Measurements from ENCODE around the gene IKBKG.
"Not testable (repeated sequence)": the region's sequence is repeated elsewhere in the genome, so short reads cannot be mapped to it uniquely, and the experiment has no call there.

Gene IKBKG, protein sequence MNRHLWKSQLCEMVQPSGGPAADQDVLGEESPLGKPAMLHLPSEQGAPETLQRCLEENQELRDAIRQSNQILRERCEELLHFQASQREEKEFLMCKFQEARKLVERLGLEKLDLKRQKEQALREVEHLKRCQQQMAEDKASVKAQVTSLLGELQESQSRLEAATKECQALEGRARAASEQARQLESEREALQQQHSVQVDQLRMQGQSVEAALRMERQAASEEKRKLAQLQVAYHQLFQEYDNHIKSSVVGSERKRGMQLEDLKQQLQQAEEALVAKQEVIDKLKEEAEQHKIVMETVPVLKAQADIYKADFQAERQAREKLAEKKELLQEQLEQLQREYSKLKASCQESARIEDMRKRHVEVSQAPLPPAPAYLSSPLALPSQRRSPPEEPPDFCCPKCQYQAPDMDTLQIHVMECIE

DNA sequence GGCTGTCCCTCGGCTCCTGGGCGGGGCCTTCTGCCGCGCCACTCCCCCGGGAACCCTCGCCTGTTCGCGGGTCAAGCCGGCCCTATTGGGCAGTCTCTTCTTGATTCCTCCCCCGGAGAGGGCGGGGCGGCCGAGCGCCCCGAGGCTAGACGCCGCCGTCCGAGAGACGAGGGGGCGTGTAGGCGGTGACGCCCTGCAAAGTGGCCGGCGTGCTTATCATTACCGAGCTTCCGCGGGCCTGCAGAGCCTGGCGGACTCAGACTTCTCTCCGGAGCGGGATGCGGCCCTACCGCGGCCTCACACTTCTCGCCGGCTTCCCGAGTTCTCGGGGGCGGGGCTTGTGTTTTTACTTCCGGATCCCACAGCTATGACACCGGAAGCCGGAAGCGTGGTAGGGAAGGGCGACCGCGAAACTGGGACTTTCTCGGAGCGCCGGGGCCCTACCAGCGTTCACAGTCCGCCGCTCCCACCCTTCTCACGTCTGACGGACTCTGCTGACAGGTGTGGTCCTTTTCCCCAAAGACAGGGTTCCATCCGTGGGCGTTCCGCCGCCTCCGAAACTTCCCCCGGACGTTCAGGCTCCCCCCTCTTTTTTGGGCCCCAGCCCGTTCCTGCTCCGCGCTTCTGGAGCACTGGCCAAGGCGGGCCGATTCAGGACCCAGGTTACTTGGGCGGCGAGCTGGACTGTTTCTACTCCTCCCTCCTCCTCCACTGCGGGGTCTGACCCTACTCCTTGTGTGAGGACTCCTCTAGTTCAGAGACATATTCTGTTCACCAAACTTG is at the start of gene IKBKG:
Gene IKBKG, plus strand, starts transcription at position 376 of the 783 bp plus-strand sequence. CDS start 4,383 bp downstream, outside the sequence.
- peak; percentile 94 for DNase-seq

DNA sequence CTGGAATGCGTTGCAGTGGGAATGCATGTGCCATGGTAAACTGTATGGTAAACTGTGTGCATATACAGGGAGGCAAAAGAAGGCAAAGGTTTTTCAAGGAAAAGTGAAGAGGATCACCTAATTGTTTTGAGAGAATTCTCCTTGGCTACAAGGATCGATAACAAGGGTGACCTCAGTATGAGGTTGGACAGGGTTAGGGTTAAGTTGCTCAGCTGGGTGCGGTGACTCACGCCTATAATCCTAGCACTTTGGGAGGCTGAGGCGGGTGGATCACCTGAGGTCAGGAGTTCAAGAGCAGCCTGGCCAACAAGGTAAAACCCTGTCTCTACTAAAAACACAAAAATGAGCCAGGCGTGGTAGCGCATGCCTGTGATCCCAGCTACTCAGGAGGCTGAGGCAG is 46.0 kb upstream of the IKBKG start:
- DNase-seq: not testable (repeated sequence)

DNA sequence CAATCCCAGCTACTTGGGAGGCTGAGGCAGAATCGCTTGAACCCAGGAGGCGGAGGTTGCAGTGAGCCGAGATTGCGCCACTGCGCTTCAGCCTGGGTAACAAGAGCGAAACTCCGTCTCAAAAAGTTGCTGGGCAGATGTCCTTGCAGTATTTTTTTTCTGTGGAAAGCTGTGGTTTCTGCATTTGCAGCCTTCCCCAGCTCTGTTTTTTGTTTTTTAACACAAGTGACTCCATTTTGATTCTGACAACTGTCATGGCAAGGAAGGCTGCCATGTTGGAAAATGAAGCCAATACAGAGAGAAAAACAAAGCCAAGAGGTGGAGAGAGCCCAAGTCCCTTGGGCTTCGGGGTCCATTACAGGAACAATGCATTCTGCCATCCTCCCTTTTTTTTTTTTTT is 45.3 kb upstream of the IKBKG start:
- no peak for DNase-seq

DNA sequence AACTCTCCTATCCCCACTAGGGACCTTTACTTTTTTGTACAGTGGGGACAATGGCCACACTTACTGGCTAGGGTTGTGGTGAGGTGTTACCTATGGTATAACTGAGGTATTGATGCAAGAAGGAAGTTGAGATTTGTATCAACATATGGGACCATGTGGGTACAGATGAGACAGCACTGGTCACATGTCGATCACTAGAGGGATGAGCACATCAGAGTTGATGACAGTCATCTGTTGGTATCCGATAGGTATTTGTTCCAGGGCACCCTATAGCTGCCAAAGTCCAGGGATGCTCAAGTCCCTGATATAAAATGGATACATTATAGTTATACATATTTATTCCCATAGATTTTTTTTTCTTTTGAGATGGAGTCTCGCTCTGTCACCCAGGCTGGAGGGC is 44.4 kb upstream of the IKBKG start:
- no peak for DNase-seq

DNA sequence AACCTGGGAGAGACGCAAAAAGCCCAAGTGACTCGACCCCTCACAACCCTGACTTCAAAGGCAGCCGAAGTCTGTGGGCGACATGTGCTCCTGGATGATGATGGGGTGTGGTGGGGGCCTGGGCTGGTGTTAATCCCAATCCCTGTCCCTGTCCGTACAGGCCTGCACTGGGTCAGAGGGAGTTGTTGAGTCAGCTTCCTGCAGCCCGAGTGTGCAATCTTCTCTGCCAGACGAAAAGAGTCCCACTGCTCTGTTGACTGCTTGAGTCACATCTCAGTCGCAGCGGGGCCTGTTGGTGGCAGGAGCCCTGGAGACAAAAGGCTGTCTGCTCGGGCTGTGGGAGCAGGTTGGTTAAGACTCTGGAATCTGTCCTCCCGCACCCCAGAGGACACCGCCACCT is 41.7 kb upstream of the IKBKG start:
- DNase-seq: no peak

DNA sequence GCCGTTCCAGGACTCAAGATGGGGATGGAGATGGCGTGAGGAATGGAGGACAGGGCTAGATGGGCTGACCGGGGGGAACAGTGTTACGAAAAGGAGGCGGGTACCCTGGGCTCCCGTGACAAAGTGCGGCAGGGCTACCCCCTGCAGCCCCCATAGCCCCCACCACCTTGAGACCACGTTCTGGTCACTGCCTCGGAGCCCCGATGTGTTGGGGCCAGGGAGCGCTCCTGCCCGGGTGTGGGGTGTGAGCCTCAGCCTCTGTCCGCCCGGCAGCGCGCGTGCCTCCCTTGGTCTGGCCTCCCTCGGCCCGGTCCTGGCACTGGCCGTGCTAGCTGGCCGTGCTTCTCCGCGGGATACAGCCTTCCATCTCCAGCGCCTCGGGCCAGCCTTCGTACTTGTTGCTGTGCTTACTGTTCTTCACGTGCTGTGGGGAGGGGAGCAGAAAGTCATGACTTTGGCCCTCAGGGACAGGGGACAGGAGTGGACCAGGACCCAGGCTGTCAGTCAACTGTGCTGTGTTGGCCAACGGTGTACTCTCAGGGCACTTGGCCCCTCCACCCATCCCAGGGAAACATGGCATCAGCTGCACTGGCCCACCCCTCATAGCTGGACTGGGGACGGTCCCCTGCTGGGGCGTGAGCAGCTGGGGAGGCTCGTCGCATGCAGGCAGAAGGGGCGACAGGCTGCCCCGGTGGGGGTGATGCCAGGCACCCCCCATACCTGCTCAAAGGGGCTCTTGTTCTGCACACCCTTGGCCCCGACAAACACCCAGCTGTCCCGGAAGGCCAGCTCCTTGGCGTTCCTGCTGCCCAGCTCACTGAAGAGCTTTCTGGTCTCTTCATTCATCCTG is 40.7 kb upstream of the IKBKG start:
- DNase-seq: no peak

DNA sequence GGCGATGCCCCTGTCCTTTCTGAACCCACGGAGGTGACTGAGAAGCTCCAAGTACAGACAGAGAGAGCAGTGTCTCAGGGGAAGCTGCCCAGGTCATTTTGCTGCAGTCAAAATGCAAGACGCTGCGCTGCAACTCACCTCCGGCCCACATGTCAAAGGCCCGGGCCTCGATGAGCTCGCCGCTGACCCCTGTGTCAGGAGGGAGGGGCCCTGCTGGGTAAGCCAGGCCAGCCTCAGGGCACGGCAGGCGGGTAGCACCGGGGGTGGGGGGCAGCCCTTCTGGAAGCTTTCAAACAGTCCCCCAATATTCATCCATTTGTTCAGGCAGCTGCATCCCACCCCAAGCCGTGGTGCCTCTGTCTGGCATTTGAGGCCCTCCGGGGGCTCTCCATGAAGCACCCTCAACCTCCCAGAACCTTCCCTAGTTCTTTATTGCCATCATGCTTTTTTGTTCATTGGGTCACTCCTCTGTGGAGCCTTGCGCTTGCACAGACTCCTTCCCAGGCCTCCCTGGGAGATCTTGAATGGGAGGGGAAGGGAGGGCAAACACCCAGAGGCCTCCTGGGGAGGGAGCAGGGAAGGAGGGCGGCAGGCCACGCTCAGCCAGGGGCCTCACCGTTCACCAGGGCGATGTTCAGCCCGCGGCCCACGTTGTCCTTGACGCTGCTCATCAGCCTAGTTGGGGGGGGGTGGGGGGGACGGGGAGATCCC is 39.6 kb upstream of the IKBKG start:
- DNase-seq: no peak

DNA sequence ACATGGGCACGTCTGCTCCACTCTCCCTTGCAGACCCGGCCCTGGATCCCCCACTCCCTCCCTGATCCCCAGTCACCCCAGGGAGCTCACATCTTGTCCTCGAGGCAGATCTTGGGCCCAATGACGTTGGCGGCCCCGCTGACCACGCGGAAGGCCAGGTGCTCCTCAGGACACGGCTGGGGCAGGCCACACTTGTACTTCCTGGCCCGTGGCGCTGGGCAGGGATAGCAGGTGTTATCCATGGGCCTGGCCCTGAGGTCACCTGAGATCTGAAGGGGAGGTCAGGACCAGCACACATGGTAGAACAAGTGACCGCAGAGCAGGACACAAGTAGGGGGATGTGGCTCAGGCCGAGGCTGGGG is 39.1 kb upstream of the IKBKG start:
- no peak for DNase-seq

DNA sequence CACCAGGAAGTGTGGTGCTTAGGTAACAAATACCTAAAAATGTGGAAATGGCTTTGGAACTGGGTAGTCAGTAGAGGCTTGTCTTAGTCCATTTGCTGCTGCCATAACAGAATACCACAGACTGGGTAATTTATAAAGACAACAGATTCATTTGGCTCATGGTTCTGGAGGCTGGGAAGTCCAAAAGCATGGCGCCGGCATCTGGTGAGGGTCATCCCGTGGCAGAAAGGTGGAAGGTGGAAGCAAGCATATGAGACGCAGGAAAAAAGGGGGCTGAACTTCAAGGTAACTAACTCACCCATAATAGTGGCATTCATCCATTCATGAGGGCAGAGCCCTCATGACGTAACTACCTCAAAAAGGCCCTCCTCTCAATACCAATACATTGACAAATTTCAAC is 38.0 kb upstream of the IKBKG start:
- no peak for DNase-seq

DNA sequence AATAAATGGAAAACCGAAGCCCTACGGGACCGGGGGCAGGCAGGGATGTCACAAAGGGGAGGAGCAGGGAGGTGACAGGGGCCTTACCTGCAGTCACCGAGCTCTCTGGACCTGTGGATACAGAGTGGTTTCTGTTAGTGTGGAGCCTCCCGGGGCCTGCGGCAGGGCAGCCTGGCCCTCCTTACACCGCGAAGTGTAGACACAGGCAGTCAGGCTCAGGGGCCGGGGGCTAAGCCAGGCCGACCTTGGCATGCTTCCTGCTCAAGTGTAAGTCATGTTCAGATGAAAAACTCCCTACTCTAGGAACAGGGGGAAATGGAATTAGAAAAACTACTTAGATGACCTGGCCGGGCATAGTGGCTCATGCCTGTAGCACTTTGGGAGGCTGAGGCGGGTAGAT is 35.7 kb upstream of the IKBKG start:
- DNase-seq: no peak

DNA sequence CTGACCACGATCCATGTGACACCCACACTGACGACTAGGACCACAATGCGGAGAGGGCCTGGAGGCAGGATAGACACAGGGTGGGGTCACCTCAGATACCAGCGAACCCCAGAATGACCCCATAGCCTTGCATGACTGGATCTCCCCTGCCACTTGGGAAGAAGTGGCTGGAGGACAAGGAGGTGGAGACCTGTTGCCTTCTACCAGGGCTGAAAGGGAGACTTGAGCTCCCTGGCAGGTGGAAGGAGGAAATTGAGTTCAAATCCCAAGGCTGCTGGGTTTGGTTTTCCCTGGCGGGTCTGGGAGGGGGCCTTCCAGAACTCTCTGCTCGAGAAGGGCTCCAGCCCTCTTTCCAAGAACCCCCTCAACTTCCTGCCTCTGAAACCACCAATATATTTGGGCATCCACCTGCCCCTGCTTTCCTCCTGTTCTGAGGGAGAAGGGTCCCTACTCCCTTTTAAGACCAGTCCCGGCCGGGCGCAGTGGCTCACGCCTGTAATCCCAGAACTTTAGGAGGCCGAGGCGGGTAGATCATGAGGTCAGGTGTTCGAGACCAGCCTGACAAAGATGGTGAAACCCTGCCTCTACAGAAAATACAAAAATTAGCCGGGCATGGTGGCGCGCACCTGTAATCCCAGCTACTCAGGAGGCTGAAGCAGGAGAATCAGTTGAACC is 34.4 kb upstream of the IKBKG start:
- no peak for DNase-seq

DNA sequence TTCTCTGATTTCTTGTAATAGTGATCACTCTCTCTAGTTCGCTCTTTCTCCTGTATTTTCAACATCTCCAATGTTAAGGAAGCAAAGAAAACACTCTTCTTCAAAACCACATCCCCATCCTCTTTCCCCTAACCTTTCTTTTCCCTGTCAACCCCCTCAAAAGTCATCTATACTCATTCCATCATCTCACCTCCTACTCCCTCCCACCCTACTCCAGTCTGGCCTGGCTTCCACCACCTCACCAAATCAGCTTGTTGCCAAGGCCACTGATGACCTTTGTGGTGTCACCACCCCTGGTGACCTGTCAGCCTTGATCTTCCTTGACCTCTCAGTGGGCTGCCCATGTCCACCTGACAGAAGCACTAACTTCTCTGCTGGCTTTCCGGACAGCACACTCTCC is 33.7 kb upstream of the IKBKG start:
- no peak for DNase-seq

DNA sequence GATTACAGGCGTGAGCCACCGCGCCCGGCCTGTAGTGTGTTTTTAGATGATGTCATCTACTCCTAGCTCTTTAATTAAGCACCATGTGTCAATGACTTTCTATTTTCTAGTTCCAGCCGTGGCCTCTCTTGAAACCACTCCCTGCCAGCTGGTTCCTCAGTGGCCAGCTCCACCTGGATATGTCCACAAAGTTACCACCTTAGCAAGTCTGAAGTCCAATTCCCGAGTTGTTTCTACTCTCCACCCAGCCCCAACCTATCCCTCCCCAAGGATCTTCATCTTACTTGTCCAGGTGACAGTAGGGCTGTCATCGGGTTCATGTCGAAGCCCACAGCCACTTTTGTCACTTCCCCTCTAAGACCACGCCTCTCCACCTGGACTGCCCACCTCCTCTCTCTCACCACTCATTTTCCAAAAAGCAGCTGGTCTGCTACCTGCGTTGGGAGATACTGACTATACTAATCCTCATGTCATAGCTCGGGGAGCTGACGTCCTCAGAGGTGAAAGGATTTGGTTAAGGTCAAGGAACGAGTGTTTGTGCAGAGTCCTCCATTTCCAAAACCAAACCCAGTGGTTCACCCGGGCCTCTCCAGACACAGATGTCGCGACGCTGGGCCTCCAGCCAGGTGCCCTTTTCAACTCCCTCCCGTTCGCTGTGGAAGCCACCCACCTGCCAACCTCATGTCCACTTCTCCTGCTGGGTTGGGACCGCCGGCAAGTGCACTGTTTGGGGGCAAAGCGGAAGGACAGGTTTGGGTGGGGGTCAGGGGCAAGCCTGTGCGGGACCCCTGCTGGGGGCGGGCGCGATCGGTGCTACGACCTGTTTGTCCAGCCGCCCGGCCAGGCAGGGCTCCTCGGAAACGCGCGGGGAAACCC is 32.1 kb upstream of the IKBKG start:
- no peak for DNase-seq

DNA sequence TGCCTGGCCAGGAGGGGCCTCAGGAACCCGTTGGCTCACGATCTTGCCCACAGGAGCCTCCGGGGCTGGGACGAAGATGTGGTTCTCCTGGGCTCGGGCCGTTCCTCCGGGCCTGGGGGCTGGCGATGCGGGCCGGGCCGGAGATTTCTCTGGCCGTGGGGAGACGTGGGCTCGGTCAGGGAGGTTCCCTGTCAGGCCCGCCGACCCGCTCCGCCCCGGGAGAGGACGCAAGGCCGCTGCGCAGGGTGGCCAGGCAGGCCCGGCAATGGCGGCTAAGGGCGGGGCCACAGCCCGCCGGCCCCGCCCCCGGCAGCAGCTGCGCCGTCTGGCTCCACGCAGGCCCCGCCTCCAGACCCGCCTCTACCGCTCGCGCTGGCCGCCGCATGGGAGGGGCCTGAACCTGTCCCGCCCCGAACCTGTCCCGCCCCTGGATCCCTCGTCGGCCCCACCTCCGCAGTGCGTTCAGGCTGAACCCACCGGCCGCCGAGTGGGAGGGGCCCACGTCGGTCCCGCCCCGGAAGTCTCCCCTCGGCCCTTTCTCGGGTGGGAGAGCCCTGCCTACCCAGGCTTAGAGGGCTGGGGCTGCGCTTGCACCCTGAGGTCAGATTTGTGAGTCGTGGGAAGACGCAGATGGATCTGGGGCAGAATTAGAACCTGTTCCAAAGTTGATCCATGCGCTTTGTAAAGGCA is 31.3 kb upstream of the IKBKG start, which contains the start of gene FAM3A:
Gene FAM3A, minus strand, starts transcription at position 267 of the 690 bp plus-strand sequence. CDS start 460 bp downstream, outside the sequence.
- peak; percentile 95 for DNase-seq

DNA sequence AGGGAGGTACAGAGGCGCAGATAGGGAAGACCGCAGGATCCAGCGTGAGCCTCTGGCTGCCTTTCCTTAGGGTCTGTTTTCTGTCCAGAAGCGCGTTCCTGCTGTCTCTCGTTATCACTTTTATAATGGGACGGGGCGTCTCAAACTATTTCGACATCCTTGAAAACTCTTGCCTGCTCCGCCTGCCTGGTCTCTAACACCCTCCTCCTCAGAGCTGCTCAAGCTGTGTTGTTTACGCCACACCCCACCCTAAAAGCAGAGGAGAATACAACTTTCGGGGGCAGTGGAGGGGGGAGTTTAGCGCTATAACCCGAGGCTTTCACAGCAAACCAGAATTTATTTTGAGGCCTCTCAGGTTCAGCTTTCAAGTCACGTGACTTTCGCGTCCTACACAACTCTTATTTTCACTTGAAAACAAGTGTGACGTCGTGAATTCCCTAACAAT is 30.7 kb upstream of the IKBKG start:
- no peak for DNase-seq

DNA sequence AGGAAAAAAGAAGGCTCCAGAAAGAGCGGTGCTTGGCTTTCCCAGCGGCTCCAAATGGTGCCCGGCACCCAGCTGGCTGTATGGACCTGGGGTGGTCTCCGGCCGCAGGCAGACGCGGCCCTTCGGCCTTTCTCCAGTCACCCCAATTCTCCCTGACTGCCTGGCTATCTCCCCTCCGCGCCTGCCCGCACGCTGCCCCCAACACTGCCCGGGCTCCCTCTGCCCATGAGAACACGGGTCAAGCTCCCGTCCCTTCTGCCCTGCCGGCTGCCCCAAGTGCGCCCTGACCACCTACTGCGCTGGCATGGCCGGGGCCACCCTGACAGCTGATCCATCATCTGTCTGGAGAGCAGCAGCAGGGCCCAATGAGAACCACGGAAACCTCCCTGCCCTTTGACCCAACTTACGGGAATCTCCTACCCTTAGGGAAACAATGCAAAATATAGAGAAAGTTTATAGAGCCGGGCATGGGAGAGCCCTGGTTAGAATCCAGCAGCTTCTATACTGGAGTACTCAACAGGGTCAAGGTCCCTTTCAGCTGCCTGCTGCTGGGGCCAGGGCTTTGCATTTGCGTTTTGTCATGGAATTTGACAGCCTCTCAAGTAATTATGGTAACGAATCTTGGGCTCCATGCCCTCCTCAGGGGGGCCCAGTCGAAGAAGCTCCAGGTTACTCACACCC is 30.2 kb upstream of the IKBKG start:
- DNase-seq: no peak

DNA sequence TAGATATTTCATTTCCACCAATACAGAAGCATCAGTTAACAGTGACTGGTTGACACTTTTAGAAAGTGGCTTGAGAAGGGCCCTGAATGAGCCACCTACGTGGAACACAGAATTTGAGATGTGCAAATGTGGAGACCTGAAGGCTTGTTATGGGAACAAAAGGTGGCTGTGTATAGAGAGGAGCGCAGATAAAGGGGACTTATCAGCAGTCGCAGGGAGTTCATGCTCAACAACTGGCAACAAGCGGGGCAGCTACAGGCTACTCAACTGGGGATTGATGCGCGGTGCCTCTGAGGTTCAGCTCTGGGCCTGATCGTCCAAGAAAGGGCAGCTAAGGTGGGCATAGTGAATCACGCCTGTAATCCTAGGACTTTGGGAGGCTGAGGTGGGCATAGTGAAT is 28.0 kb upstream of the IKBKG start:
- no peak for DNase-seq

DNA sequence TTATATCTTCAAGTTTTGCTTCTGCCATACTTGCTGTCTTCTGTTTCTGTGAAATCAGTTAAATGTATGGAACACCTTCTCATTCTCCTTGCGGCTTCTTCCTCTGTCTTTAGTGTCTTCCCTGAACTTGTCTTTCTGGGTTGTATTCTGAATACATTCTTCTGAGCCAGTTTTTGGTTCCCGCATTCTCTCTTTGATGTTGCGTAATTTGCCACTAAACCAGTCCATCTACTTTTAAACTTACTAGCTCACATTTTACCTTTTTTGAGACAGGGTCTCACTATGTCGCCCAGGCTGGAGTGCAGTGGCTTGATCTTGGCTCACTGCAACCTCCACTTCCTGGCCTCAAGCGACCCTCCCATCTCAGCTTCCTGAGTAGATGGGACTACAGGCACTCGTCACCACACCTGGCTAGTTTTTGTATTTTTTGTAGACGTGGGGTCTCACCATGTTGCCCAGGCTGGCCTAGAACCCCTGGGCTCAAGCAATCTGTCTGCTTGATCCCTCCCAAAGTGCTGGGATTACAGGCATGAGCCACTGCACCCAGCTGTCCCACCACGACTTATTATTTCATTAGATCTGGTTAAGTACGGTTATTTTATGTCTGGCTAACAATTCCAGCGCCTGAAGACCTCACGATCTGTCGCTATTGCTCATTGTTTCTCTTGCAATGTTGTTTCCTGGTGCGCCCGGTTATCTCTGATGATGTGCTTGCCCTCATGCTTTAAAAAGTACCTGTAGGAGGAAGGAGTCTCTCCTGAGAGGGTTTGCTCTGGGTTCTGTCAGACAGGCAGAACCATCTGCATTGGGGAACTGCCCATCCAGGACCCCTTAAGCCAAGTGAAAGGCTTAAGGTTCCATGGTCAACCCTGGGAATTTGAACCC is 21.6 kb upstream of the IKBKG start:
- no peak for DNase-seq
